SKM-1 treated with dmso at 0.1 percent for 144 hours (cell line): ENCODE data around the gene AKAP13.

Source experiments
- DNase-seq: peaks from one replicate; lab custom pipeline; 2025; ENCODE audit not compliant: unreplicated experiment; lab: John Stamatoyannopoulos, UW

Gene AKAP13

DNA sequence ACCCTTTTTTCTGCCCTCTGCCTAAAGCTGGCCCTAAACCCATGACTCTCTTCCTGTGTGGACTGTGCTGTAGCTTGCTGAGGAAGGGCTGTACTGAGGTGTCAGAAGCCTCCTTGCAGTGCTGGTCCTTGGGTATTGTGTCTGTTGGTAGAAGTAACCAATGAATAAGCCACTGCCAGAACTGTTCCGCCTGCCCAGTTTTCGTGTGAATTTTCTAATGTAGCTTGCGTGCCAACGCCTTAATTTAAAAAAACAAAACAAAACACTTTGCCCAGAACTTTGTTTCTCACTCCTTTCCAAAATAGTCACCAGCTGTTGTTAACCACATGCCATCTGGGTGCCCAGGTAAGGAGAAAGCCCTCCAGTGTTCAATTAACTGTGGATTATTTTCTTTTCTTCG, 312.5 kb downstream of the AKAP13 start:
- DNase-seq, result no peak

DNA sequence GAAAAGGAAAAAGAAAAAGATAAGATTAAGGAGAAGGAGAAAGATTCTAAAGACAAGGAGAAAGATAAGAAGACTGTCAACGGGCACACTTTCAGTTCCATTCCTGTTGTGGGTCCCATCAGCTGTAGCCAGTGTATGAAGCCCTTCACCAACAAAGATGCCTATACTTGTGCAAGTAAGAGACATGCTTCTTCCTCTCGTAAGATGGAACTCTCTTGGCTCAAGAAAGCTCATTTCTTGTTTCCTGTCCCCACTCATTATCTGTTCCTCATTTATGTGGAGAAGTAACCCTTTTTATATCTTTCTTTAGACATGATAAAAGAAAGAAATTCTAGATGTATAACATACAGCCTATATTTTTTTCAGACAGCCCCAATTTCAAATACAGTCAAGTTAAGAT, 312.9 kb downstream of the AKAP13 start:
- DNase-seq, result no peak

DNA sequence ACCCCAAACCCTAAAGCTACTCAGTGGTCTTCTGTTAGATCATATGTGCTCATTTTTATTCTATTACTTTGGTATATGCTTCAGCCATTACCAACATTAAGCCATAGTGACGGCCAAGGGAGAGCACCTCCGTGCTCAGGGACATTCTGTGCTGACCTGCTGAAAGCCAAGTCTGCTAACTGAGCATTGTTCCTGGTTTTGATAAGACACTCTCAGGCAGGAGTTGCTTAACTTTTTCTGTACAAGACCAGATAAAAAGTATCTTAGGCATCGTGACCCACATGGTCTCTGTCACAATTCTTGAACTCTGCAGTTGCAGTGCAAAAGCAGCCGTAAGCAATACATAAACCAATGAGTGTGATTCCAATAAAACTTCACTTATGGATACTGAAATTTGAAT, 313.7 kb downstream of the AKAP13 start:
- no peak for DNase-seq

DNA sequence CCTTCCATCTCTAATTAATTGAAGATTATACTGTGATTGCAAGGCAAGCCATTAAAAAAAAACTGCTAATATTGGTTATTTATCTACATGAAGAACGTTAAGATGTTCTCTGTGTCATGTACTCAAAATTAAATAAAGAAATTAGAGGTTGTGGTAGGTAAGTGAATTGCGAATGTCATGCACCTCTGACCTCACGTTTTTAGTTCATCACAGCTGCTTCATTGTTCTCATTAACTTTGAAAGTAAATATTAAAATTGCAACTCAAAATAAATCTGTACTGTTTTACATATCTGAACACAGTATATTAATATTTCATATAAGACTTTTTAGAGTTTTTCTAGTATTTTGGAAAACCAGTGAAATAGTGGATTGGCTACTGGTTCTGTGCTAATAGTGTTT, 320.4 kb downstream of the AKAP13 start:
- no peak for DNase-seq

DNA sequence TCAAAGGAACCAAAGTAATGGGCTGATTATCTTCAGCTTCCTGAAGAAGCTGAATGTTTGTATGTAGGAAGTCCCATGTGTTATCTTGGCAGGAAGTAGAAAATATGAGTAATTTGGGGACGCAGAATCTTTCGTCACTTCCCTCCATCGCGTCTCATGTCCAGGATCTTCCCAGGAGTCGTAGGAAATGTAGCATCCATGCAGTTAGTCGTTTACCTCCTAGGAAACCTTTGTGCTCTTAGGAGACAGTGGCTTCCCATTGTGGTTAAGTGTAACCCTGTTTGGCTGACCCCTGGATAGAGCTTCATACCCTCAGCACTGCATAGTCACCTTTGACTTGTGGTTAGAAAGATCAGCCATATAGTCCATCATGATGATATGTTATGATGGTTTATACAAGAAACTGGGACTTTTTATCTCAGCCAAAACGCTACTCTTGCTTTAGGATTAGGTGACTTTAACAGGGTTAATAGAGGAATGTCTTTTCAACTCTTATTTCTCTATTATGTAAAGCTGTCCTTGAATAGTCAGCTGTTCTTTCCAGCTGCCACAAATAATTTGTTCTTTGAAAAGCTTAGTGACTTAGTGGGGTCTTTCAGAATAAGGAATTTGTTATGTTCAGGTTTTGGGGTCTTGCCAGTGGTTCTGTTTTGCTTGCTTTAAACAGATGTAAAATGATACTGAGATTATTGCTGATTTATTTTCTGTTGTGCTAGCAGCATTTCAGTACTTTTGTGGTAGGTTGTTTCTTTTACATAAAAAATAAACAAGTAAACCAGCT, 322.1 kb downstream of the AKAP13 start:
- peak; percentile 25 for DNase-seq

DNA sequence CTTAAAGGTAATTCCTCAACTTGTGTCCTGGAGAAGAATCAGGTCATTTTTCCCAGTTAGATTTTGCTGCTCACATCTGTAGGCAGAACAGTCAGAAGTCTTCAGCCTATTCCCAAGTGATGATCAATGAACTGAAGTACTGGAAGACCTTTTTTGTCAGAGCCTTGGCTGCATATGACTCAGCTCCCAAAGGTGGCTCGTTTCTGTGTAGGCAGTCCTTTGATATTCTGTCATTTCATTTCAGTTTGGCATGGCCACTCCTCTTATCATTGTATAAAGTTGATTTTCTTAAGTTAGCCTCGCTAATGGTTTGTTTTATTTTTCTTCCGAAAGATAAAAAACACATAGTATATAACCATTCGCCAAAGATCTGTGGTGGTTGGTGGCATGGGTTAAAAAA, 323.7 kb downstream of the AKAP13 start:
- DNase-seq, result no peak

DNA sequence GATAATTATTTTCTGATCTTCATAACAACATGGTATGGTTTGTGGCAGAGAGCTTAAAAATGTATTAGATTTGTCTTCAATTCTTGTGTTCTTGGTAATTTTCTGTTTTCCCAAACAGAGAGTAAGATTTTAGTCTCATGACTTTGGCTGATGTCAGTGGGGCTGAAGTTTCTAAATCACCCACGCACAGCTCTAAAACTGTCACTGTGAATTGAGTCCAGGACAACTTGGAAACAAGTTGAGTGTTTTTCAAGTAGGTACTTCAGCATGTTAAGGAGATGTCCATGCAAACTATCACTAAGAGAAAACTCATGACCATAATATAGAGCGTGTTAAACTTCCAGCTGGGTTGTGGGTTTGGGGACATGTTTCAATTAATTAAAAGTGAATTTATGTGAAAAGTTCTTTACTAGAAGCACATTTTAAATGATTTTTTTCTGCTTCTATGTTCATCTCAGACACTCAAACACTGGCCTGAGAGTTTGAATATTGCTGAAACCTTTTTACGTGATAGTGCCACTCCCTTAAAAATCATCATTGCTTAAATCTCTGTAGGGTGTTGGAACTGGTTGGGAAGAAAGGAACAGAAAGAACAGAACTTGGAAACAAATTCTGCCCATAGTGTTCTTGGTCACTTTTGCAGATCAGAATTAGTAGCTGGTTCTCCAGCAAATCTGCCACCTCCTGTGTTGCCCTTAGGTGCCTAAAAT, 324.5 kb downstream of the AKAP13 start:
- DNase-seq, result no peak

DNA sequence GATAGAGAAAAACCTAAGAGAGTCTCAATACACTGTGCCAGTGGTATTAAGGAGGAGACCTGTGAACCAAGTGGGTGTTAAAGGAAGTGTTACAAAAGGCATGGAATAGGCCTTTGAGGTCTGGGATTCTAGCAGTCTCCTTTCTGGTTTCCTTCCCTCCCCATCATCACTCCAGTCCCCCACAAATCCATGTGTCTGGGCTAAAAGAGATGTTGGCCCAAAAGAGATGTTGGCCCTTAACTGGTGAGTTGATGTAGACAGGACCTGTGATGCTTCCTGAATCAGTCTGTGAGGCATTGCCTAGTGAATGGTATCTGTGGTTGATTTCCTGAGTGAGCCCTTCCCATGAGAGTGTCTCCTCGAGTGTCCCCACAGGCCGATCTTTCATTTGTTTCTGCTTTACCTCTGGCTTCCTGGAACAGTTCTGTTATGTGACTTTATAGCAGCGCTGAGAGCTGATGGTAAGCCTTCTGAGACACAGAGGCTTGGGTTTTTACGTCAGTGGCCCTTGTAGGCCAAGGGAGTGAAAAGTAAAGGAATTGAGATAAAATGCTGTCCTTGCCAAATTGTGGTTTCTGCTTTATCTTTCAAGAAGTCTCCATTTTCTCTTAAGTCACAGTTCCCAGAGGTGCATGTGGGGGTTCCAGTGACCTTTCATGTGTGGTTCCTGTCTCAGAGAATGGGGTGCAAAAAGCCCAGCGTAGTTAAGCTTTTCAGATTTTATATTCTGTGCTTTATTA, 326.5 kb downstream of the AKAP13 start:
- DNase-seq, result no peak

DNA sequence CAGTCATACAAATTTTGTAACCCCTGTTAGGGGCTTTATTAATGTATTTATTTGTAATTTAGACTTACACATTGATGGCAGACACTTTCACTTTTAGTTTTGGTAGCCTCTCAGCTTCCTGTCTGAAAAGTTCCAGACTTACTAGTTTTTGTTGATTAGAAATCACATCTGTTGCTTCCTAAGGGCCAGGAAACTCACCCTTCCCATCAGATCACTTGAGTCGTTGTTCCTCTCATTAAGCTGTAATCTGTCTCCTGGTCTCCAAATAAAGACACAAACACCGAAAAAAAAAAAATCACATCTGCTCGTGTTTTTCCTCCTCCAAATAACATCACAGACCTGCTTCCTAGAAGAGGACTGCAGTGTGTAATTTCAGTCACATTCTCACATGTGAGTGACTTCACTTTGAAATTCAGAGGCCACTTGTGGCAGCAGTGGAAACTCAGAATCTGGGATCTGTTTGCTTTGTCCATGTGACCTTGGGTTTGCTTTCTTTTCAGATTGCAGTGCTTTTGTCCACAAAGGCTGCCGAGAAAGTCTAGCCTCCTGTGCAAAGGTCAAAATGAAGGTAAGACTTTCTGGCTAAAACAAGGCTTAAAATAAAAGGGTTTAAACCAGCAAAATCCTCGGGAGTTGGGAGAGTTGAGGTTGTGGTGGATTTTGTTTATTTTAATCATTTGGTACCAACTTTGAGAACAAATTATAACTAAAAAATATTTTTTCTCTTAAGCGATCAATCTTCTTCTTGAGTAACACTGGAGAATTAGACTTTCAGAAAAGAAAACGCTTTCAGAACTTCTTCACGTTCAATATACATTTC, 327.3 kb downstream of the AKAP13 start:
- DNase-seq, result no peak

DNA sequence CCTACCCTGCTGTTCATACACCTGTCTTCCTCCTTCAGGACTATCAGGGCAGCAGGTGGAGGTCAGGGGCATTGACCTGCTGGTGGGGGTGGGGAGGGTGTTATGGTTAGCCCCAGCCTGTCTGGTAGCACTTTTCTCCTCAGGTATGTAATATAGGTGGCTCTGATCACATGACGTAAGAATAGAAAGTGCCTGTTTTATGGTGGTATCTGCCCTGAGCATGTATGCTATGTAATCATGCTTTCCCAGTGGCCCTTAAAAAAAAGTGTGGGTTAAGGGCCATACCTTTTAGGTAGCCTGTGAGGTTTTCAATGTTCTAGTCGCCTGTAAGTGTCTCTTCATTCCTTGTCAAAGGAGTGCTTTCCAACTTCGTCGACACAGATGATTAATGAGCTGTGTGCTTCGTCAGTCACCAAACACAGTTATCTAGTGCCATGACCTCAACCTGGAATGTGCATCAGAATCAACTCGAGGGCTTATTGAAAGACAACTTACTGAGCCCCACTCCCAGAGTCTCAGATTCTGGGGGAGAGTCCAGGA, 328.1 kb downstream of the AKAP13 start:
- no peak for DNase-seq

DNA sequence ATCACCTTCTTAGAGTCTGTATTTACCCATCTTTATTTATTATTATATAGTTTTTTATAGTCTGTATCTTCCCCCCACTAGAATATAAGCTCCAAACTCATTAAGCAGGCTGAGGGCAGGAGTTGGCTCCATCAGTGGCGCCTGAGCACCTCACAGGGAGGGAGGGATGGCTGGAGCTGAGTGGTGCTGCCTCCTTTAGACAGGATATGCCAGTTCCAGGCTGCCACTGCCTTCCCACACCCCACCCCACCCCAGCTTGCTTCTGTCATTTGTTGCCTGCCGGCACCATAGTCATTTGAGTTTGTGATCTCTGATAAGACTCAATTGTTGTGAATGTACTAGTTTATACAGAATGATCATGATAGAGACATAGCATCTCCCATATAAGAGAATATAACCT, 328.8 kb downstream of the AKAP13 start:
- no peak for DNase-seq

DNA sequence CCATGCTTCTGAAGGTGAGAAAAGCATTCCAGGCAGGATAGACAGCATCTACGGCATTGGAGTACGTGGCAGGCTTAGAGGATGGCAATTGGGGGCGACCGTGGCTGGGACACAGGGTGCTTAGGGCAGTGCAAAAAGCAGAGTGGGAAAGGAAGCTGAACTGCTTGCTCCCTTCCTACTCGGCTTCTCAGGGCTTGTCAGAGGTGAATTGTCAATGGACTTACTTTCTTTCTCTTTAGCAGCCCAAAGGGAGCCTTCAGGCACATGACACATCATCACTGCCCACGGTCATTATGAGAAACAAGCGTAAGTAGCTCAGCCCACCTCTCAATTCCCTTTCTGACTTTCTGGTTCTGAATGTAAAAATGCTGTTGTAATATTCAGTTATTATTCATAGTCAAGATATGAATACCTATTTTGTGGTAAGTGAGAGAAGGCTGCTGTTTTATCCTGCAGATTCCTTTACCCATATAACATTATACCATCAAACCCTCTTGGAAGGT, 330.0 kb downstream of the AKAP13 start:
- no peak for DNase-seq

DNA sequence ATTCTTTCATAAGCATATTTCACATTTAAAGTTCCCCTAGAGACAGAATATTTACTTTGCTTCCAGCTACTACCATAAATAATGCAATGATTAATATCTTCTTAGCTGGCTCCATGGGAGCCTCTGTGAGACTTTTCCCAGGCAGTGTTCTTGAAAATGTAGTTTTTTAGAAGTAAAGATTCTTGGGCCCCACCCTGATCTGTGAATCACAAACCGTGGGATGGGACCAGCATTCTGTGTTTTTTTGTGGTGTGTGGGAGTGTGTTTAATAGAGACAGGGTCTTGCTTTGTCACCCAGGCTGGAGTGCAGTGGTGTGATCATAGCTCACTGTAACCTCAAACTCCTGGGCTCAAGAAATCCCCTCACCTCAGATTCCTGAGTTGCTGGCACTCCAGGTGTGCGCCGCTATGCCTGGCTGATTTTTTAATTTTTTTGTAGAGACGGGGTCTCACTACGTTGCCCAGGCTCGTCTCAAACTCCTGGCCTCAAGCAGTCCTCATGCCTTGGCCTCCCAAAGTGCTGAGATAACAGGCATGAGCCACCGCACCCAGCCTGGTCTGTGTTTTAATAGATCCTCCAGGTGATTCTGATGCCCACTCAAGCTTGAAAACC, 331.3 kb downstream of the AKAP13 start:
- no peak for DNase-seq

DNA sequence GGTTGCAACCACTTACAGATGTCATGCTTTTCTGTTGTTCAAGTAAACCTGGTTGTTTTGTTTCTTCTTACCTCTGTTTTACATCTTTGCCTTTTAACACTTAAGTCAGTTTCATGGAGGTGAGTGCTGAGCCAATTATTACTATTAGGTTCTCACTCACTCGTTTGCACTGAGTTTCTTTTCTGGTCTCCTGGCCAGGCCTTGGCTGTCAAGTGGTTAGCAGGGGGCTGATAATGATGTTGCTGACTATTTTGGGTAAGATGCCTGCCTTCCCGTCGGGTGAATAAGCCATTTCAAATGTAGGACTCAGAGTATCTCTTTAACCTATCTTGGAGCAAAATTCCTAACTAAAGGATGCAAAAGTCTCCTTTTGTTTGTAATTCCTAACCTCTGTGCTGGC, 335.9 kb downstream of the AKAP13 start:
- DNase-seq, result no peak

DNA sequence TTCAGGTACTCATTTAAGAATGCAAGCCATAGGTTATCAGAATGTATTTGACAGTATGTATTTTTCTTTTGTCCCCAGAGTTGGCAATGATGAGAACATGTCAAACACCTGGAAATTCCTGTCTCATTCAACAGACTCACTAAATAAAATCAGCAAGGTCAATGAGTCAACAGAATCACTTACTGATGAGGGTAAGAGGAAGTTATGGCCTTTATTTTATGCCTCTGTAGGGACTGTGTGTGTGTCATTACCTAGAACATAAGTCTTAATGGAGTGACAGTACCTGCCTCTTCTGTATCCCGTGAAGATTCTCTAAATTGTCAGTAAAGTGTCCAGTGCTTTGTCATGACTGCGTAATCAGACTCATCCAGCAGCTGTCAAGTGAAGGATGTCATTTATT, 336.8 kb downstream of the AKAP13 start:
- no peak for DNase-seq

DNA sequence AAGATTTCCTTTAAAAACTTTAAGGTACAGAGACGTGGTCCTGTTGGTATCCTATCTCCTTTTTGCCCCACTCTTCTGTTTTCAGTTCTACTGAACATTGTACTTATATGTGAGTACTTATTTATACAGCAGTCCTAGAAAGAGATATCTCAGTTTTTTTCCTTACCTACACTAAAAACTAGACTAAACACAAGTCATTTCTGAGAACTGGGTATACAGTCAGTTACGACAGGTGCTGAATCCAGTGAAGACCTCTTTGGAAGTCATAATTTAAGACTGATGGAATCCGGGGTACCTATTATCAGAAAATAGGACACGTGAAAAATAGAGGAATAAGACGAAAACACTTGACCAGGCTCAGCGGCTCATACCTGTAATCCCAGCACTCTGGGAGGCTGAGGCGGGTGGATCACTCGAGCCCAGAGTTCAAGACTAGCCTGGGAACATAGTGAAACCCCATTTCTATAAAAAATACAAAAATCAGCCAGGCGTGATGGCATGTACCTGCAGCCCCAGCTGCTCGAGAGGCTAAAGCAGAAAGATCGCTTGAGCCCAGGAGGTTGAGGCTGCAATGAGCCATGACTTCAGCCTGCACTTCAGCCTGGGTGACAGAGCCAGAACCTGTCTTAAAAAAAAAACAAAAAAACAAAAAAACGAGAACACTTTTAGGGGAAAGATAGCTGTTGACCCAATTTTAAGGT, 338.0 kb downstream of the AKAP13 start:
- DNase-seq, result no peak

DNA sequence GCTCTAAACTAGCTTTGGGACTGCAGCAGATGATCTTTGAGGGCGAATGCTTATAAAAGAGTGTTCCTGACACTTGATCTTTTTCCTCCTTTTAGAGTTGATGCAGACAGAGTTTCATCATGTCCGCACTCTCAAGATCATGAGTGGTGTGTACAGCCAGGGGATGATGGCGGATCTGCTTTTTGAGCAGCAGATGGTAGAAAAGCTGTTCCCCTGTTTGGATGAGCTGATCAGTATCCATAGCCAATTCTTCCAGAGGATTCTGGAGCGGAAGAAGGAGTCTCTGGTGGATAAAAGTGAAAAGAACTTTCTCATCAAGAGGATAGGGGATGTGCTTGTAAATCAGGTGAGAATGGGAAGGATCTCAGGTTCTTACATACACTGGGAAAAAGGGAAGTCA, 338.6 kb downstream of the AKAP13 start:
- DNase-seq, result no peak

DNA sequence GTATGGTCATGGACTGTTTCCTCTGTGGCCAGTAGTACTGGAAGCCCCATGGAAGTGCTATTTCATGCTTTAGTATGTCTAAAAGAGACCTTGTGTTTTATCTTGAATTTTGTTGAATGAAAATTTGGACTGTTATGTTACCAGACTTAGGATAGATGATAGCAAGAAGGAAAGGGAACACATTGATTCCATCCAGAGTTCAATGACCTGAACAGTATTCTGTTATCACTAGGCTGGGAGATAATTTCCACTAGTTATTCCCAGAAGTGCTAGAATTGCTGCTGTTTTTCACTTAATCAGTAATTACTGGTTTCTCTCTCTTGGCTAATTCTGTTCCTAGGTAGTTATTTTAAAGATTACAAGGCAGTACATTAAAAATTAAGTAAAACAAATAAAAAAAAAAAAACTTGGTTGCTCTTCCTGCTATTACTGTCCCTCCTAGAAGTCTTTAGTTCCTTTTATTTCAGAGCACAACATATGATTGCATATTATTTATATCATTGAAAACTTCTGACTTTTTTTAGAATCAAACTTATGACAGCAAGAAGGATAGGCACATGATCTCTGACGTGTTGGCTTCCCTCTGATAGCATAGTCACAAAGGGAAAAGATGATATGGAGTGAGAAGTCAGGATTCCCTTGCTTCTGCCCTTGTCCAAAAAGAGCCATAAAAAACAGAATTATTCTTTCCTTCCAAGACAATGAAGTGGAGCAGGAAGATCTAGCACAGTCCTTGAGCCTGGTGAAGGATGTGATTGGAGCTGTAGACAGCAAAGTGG, 342.2 kb downstream of the AKAP13 start:
- DNase-seq, result no peak
